B cell (primary cell): Measurements from ENCODE around the gene RERE.

Experiments used
- EZH2 ChIP-seq: IDR thresholded peaks from 2 replicates; pipeline ENCODE4 v1.6.1; 2012; ENCODE audit warnings: borderline replicate concordance, low read depth, mild to moderate bottlenecking, moderate library complexity, low read length; ENCODE audit not compliant: insufficient read depth, poor library complexity, severe bottlenecking
- TF ChIP-seq, protein P1 (sequence below): fragments of 200-600 bp; IDR thresholded peaks from one replicate; pipeline ENCODE4 v1.8.0; 2022; ENCODE audit warnings: antibody characterized with exemption, mild to moderate bottlenecking

DNA sequence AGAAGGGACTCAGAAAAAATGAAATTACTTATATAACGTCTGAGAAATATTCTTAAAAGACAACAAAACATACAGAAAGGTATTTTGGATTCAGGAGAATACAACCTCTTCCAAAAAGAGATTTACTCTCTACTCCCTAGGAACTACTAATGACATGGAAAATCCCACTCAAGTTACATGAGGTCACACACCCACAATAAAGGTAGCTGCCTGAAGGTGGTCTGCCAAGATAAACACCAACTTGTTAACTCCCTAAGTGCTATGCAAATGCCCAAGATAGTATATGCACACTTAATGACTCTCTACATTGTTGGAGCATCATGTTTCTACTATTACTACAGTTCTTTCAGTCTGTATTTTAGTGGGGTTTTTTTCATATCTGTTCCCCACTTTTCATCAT is 26.5 kb downstream of the RERE start:
- no peak for TF ChIP-seq EZH2
- TF ChIP-seq, protein P1, sequence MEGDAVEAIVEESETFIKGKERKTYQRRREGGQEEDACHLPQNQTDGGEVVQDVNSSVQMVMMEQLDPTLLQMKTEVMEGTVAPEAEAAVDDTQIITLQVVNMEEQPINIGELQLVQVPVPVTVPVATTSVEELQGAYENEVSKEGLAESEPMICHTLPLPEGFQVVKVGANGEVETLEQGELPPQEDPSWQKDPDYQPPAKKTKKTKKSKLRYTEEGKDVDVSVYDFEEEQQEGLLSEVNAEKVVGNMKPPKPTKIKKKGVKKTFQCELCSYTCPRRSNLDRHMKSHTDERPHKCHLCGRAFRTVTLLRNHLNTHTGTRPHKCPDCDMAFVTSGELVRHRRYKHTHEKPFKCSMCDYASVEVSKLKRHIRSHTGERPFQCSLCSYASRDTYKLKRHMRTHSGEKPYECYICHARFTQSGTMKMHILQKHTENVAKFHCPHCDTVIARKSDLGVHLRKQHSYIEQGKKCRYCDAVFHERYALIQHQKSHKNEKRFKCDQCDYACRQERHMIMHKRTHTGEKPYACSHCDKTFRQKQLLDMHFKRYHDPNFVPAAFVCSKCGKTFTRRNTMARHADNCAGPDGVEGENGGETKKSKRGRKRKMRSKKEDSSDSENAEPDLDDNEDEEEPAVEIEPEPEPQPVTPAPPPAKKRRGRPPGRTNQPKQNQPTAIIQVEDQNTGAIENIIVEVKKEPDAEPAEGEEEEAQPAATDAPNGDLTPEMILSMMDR: no peak
